Fibroblast of lung (primary cell): Measurements from ENCODE around the gene GPC6.

Source experiments
- EZH2 ChIP-seq: IDR thresholded peaks from 2 replicates; pipeline ENCODE4 v1.5.1; 2012; ENCODE audit warnings: low read length, control low read depth, mild to moderate bottlenecking; ENCODE audit errors: missing control alignments
- TF ChIP-seq, protein P1 (sequence below), 2 donors: IDR thresholded peaks in 1 of 2; conservative IDR thresholded peaks in 1 of 2; 1 replicate in 1 of 2; 2 replicates in 1 of 2; pipeline ENCODE4 v1.5.1; 2011 to 2012; ENCODE audit warnings: low read length in 2 of 2, control low read depth in 1 of 2, inconsistent platforms in 1 of 2, low read depth in 1 of 2, mild to moderate bottlenecking in 1 of 2

GRCh38 chr13:93559718-93560117, 333.1 kb downstream of the GPC6 start:
- TF ChIP-seq, protein P1, sequence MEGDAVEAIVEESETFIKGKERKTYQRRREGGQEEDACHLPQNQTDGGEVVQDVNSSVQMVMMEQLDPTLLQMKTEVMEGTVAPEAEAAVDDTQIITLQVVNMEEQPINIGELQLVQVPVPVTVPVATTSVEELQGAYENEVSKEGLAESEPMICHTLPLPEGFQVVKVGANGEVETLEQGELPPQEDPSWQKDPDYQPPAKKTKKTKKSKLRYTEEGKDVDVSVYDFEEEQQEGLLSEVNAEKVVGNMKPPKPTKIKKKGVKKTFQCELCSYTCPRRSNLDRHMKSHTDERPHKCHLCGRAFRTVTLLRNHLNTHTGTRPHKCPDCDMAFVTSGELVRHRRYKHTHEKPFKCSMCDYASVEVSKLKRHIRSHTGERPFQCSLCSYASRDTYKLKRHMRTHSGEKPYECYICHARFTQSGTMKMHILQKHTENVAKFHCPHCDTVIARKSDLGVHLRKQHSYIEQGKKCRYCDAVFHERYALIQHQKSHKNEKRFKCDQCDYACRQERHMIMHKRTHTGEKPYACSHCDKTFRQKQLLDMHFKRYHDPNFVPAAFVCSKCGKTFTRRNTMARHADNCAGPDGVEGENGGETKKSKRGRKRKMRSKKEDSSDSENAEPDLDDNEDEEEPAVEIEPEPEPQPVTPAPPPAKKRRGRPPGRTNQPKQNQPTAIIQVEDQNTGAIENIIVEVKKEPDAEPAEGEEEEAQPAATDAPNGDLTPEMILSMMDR (conservative IDR thresholded peaks at IDR 0.05 in 1 of 2, IDR thresholded peaks at IDR 0.05 in 1 of 2; ENCODE audit: low read depth in 1 of 2, low read length in 2 of 2) = no peak
- no peak for TF ChIP-seq EZH2
